Endothelial cell of umbilical vein (primary cell): ENCODE data around the gene FSD1L. TPM values are rescaled to one million over a fixed set of nuclear protein-coding genes. Genes with fewer than 3 reads are reported as not detected.

ENCODE experiments used
- BruUV-seq: library from RNA; stranded (reverse); fragments of 400-500 nt; replicated peaks from 2 replicates; lab custom pipeline; 2021; lab: Mats Ljungman, UMichigan
- CTCF ChIA-PET: fragments of 300-600, 350-600 bp; sonication (Branson Sonifier 250); formaldehyde crosslinking; loops from one replicate; lab custom pipeline; 2021; ENCODE audit warnings: antibody characterized with exemption, inconsistent platforms; lab: Charles Lee
- POLR2A ChIA-PET: fragments of 300-600, 350-600 bp; sonication (Branson Sonifier 250); formaldehyde crosslinking; loops from one replicate; lab custom pipeline; 2021; ENCODE audit warnings: antibody characterized with exemption, inconsistent platforms; lab: Charles Lee
- DNase-seq: peaks from one replicate; pipeline ENCODE4 v3.0.0-alpha.2; 2011; ENCODE audit warnings: low read depth, low spot score
- FAIRE-seq: peaks from 2 replicates; lab custom pipeline; 2011; peaks lifted over from hg19 to GRCh38; lab: Jason Lieb, UNC
- H2AFZ ChIP-seq: 2 replicates; pipeline ENCODE4 v1.6.0; 2012; ENCODE audit warnings: low read depth, low read length, control low read depth, inconsistent platforms
- H3K27ac ChIP-seq: 2 replicates; pipeline ENCODE4 v1.5.1; 2011; ENCODE audit warnings: low read depth, mild to moderate bottlenecking, control low read depth, low read length, moderate library complexity; ENCODE audit not compliant: insufficient read depth
- H3K27me3 ChIP-seq, 2 experiments: 2 replicates each; pipeline versions ENCODE4 v1.6.0 to v1.6.1; 2011; ENCODE audit warnings: low read length in 2 of 2, mixed read lengths in 1 of 2; ENCODE audit not compliant: control insufficient read depth in 2 of 2, insufficient read depth in 2 of 2
- H3K36me3 ChIP-seq, 2 experiments: 2 replicates in 1 of 2; 3 replicates in 1 of 2; pipeline ENCODE4 v1.5.1; 2011; ENCODE audit warnings: low read length in 2 of 2, mild to moderate bottlenecking in 1 of 2, moderate library complexity in 1 of 2; ENCODE audit not compliant: control insufficient read depth in 2 of 2, insufficient read depth in 2 of 2; ENCODE audit errors: extremely low read depth in 1 of 2
- H3K4me1 ChIP-seq: 3 replicates; pipeline ENCODE4 v1.5.1; 2011; ENCODE audit warnings: mild to moderate bottlenecking, low read length; ENCODE audit not compliant: control insufficient read depth, insufficient read depth; ENCODE audit errors: extremely low read depth
- H3K4me2 ChIP-seq: 2 replicates; pipeline ENCODE4 v1.6.1; 2011; ENCODE audit warnings: low read length, control low read depth, mixed read lengths; ENCODE audit not compliant: insufficient read depth
- H3K4me3 ChIP-seq, 3 experiments: fragments of 200-600 bp in 1 of 3; sonication (generic), shearing (Covaris generic) in 1 of 3; replicated peaks in 1 of 3; 2 replicates each; pipeline ENCODE4 v1.5.1; 2011 to 2016; ENCODE audit warnings: control low read depth in 3 of 3, low read length in 3 of 3, mild to moderate bottlenecking in 2 of 3, inconsistent platforms in 1 of 3, low read depth in 1 of 3, moderate library complexity in 1 of 3; ENCODE audit not compliant: insufficient read depth in 1 of 3
- H3K79me2 ChIP-seq: 2 replicates; pipeline ENCODE4 v1.6.0; 2012; ENCODE audit warnings: low read length, inconsistent platforms; ENCODE audit not compliant: control insufficient read depth, insufficient read depth
- H3K9ac ChIP-seq: replicated peaks from 2 replicates; pipeline ENCODE3; 2011; ENCODE audit warnings: low read length, control low read depth; ENCODE audit not compliant: insufficient read depth; ENCODE audit errors: extremely low read depth
- H3K9me1 ChIP-seq: replicated peaks from 3 replicates; pipeline ENCODE4 v1.6.0; 2011; ENCODE audit warnings: mild to moderate bottlenecking, low read length; ENCODE audit not compliant: control insufficient read depth, insufficient read depth; ENCODE audit errors: extremely low read depth
- H3K9me3 ChIP-seq: replicated peaks from 2 replicates; pipeline ENCODE4 v1.5.1; 2012; ENCODE audit warnings: low read length, inconsistent platforms; ENCODE audit not compliant: control insufficient read depth, insufficient read depth
- H4K20me1 ChIP-seq: replicated peaks from 2 replicates; pipeline ENCODE3; 2011; ENCODE audit warnings: mild to moderate bottlenecking, low read length; ENCODE audit not compliant: control insufficient read depth, insufficient read depth; ENCODE audit errors: extremely low read depth
- EZH2 ChIP-seq: IDR thresholded peaks from 2 replicates; pipeline ENCODE4 v1.6.1; 2012; ENCODE audit warnings: borderline replicate concordance, low read depth, mild to moderate bottlenecking, moderate library complexity, low read length, inconsistent platforms; ENCODE audit not compliant: severe bottlenecking
- FOS ChIP-seq: IDR thresholded peaks from 2 replicates; pipeline ENCODE4 v1.6.1; 2011; ENCODE audit warnings: mild to moderate bottlenecking, low read length, moderate library complexity, borderline replicate concordance; ENCODE audit not compliant: insufficient read depth
- GATA2 ChIP-seq: IDR thresholded peaks from 2 replicates; pipeline ENCODE4 v1.7.0; 2011; ENCODE audit warnings: low read depth, mild to moderate bottlenecking, moderate library complexity, mixed read lengths, low read length; ENCODE audit not compliant: insufficient read length, insufficient read depth
- JUN ChIP-seq: IDR thresholded peaks from 2 replicates; pipeline ENCODE4 v1.6.1; 2011; ENCODE audit warnings: borderline replicate concordance, low read depth; ENCODE audit not compliant: insufficient read length, insufficient read depth
- MAX ChIP-seq: IDR thresholded peaks from 2 replicates; pipeline ENCODE4 v1.6.1; 2011; ENCODE audit not compliant: insufficient read depth, insufficient read length
- MYC ChIP-seq: IDR thresholded peaks from one replicate; pipeline ENCODE4 v1.6.1; 2011; ENCODE audit warnings: mild to moderate bottlenecking, low read depth, low read length
- POLR2A ChIP-seq: IDR thresholded peaks from 2 replicates; pipeline ENCODE4 v1.6.1; 2012; ENCODE audit warnings: low read depth, mild to moderate bottlenecking, control low read depth, low read length
- POLR2AphosphoS5 ChIP-seq: IDR thresholded peaks from 2 replicates; pipeline ENCODE4 v1.6.1; 2012; ENCODE audit warnings: low read depth, mild to moderate bottlenecking, control low read depth, low read length, moderate library complexity; ENCODE audit not compliant: insufficient read depth
- dilution Hi-C: fragments of 300-500 bp; cut with MboI; formaldehyde crosslinking; loops from one replicate; pipeline ENCODE4 v1.15.0; 2019; ENCODE audit warnings: low sequenced_read_pairs; ENCODE audit not compliant: extremely low pct_ligation_motif_present
- intact Hi-C: fragments of 100-400 bp; cut with micrococcal nuclease; formaldehyde crosslinking; loops from one replicate; pipeline ENCODE4 v1.10.0; 2022
- polyA plus RNA-seq, 4 experiments: library from polyadenylated mRNA; depleted of rRNA in 3 of 4; stranded (reverse) in 3 of 4; unstranded in 1 of 4; fragments of >200 nt; gene quantifications; 2 replicates each; pipeline versions ENCODE4 v1.2.1 to v1.2.3, GENCODE V29; 2011 to 2012; ENCODE audit warnings: missing spikeins in 1 of 4
- total RNA-seq: library from RNA; stranded (reverse); gene quantifications from 2 replicates; pipeline ENCODE4 v1.2.3, GENCODE V29; 2021
- TF ChIP-seq, protein P1 (sequence below), 2 donors: IDR thresholded peaks; 1 replicate in 1 of 2; 2 replicates in 1 of 2; pipeline ENCODE4 v1.5.1; 2011; ENCODE audit warnings: low read length in 2 of 2, mild to moderate bottlenecking in 2 of 2, moderate library complexity in 2 of 2, control low read depth in 1 of 2, inconsistent platforms in 1 of 2, low read depth in 1 of 2; ENCODE audit not compliant: insufficient read depth in 1 of 2; ENCODE audit errors: extremely low read depth in 1 of 2

FSD1L gene
- total and polyA plus RNA-seq, 2 donors (not counting 3 experiments of a cell fraction or from before 2014, with no cell fraction given): 0.69 to 8.5 TPM

DNA sequence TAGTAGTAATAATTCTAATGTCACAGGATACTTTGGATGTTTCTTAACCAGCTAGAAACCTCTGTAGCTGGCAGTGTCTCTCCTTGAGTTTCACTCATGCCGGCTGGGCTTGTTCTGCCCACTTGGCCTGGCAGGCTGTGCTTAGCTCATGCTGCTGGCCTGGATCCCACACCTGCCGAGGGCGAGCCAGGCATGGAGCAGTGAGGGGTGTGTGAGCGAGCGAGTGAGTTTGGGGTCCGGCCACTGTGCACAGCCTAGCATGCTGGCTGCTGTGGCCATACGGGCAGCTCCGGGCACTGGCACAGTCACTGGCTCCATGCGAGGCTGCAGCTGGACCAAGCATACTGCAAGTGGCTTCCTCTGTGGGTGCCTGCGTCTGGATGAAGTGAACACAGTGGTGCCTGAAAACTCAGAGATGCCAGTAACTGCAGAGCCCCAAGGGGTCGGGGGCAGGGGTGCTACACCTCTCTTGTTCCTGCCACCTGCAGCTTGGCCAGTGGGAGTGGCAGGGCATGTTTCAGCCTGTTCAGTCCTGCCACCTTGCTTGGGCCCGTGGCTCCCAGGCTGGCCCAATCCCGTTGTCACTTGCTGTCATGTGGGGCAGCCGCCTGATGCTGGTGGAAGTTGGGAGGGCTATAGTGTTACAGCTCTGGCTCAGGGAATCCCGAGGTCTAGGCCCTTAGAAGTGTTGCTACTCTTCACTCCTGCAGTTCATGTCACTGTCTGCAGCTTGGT is 9.9 kb downstream of the FSD1L start:
- Histone ChIP-seq H3K4me3 (no peak overlapping the region), H3K79me2 (peaks cover 80% of the 10 kb centered on the region), H3K9ac (no peak overlapping the region), H4K20me1 (no peaks in the 10 kb centered on the region), H3K9me1 (no peaks in the 10 kb centered on the region), H3K4me2 (no peak overlapping the region), H3K36me3 (no peaks in the 10 kb centered on the region), H3K9me3 (no peaks in the 10 kb centered on the region), H3K4me1 (no peaks in the 10 kb centered on the region), H3K27ac (no peak overlapping the region), H2AFZ (no peak overlapping the region), H3K27me3 (no peaks in the 10 kb centered on the region)
- POLR2A ChIA-PET: no interaction called here
- CTCF ChIA-PET: interaction anchor here (0.6 kb wide), 1 partner anchor 14 kb away, joined by 3 read pairs; no protein-coding TSS in a partner anchor
- intact Hi-C loops: no loop called here
- TF ChIP-seq MAX (no peak), MYC (no peak), GATA2 (no peak), JUN (no peak), EZH2 (no peak), POLR2AphosphoS5 (no peak), POLR2A (no peak), FOS (no peak)
- TF ChIP-seq, protein P1, sequence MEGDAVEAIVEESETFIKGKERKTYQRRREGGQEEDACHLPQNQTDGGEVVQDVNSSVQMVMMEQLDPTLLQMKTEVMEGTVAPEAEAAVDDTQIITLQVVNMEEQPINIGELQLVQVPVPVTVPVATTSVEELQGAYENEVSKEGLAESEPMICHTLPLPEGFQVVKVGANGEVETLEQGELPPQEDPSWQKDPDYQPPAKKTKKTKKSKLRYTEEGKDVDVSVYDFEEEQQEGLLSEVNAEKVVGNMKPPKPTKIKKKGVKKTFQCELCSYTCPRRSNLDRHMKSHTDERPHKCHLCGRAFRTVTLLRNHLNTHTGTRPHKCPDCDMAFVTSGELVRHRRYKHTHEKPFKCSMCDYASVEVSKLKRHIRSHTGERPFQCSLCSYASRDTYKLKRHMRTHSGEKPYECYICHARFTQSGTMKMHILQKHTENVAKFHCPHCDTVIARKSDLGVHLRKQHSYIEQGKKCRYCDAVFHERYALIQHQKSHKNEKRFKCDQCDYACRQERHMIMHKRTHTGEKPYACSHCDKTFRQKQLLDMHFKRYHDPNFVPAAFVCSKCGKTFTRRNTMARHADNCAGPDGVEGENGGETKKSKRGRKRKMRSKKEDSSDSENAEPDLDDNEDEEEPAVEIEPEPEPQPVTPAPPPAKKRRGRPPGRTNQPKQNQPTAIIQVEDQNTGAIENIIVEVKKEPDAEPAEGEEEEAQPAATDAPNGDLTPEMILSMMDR (IDR thresholded peaks at IDR 0.05; ENCODE audit: extremely low read depth in 1 of 2, insufficient read depth in 1 of 2, low read depth in 1 of 2, low read length in 2 of 2): no peak
- BruUV-seq: no TSS peak
- DNase-seq (no peak), FAIRE-seq (no peak)
- dilution Hi-C loops: no loop called here
